Spinal cord (tissue), 10 donors: ENCODE results near the gene PDK2. TPM values are rescaled to one million over a fixed set of nuclear protein-coding genes. Genes with fewer than 3 reads are reported as not detected.

Source experiments
- DNase-seq, 6 donors: peaks; one replicate each; pipeline versions ENCODE4 v3.0.0 to v3.0.0-alpha.2; 2013 to 2015; ENCODE audit warnings: low spot score in 6 of 6, low read depth in 4 of 6
- H3K27ac ChIP-seq: one replicate; pipeline ENCODE4 v1.5.1; 2013; ENCODE audit warnings: low read depth, low read length, control low read depth
- H3K27me3 ChIP-seq: one replicate; pipeline ENCODE4 v1.6.1; 2013; ENCODE audit warnings: low read length; ENCODE audit not compliant: control insufficient read depth, insufficient read depth
- H3K36me3 ChIP-seq: one replicate; pipeline ENCODE4 v1.6.1; 2013; ENCODE audit warnings: low read length; ENCODE audit not compliant: control insufficient read depth, insufficient read depth
- H3K4me1 ChIP-seq: one replicate; pipeline ENCODE4 v1.6.1; 2013; ENCODE audit warnings: low read length; ENCODE audit not compliant: control insufficient read depth, insufficient read depth
- H3K4me3 ChIP-seq: one replicate; pipeline ENCODE4 v1.5.1; 2013; ENCODE audit warnings: low read depth, low read length, control low read depth
- H3K9me3 ChIP-seq: one replicate; pipeline ENCODE4 v1.6.1; 2013; ENCODE audit warnings: low read length; ENCODE audit not compliant: control insufficient read depth, insufficient read depth
- WGBS: methylation state at CpG from one replicate; pipeline ENCODE4 v1.1.5; 2013; ENCODE audit warnings: missing lambda C conversion rate; ENCODE audit not compliant: insufficient coverage; 5-methylcytosine and 5-hydroxymethylcytosine counted together
- polyA plus RNA-seq, 2 donors: library from polyadenylated mRNA; unstranded; fragments of 120-200 nt; gene quantifications; one replicate each; pipeline ENCODE4 v1.2.1, GENCODE V29; 2013; ENCODE audit not compliant: insufficient read length in 2 of 2
- total RNA-seq, 2 donors: library from RNA; depleted of rRNA in 1 of 2; stranded (reverse); fragments of 120-200 nt in 1 of 2; fragments of >200 nt in 1 of 2; gene quantifications; one replicate each; pipeline versions ENCODE4 v1.2.3 to v1.2.4, GENCODE V29; 2013 to 2014
- donor health status: healthy.

The PDK2 gene
- total and polyA plus RNA-seq, 4 donors, result 14.7 to 56.1 (median 42.7) TPM

DNA sequence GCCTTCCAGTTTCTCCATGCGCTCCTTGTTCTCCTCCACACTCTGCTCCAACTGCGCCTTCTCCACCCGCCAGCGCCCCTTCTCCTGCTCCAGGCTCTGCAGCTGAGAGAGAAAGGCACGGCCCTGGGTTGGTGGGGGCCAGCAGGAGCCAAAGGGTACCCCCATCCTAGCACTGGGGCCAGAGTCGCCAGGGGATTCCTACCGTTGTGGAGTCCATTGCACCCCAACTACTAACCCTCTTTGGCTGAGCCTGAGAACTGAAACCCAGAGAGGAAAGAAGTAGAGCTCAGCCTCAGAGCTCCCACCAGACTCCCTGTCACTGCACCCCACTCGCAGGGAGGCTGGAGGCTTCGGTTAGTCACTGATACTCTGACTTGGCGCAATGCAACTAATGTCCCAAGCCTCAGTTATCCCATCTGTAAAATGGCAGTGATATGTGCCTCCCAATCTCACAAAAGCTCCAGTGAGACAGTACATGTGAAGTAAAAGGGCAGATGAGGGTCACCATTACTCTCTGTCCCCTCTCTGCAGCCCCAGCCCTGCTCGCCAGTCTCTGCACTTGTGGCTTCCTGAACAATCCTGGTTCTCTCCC, 41.0 kb downstream of the PDK2 start:
- H3K4me3 ChIP-seq, result no peak overlapping the region
- no peak for DNase-seq
- no peak overlapping the region for H3K27ac ChIP-seq
- 82% methylated on average over 9 of the region's 11 CpGs for WGBS
- H3K27me3 ChIP-seq, result no peaks in the 10 kb centered on the region
- peaks cover 87% of the 10 kb centered on the region for H3K36me3 ChIP-seq
- H3K4me1 ChIP-seq, result peaks cover 10% of the 10 kb centered on the region
- H3K9me3 ChIP-seq, result no peaks in the 10 kb centered on the region

GRCh38 chr17:50137042-50137441, 41.9 kb downstream of the PDK2 start:
- no peak for DNase-seq
- no peaks in the 10 kb centered on the region for H3K9me3 ChIP-seq
- H3K4me3 ChIP-seq, result no peak overlapping the region
- H3K4me1 ChIP-seq, result peaks cover 10% of the 10 kb centered on the region
- no peak overlapping the region for H3K27ac ChIP-seq
- H3K27me3 ChIP-seq, result no peaks in the 10 kb centered on the region
- H3K36me3 ChIP-seq, result peaks cover 96% of the 10 kb centered on the region
- 94% methylated on average over 4 of the region's 4 CpGs for WGBS

- no peak for DNase-seq
- WGBS, result 91% methylated on average over 15 of the region's 15 CpGs
- Histone ChIP-seq H3K36me3 (peaks cover 99% of the 10 kb centered on the region), H3K9me3 (no peaks in the 10 kb centered on the region), H3K4me3 (no peak overlapping the region), H3K4me1 (peaks cover 18% of the 10 kb centered on the region), H3K27me3 (no peaks in the 10 kb centered on the region), H3K27ac (no peak overlapping the region)
Measured at GRCh38 chr17:50139185-50139783, 44.1 kb downstream of the PDK2 start.

GRCh38 chr17:50139950-50140885, 45.1 kb downstream of the PDK2 start:
- DNase-seq, result peak in 2 of 6 donors; percentile 75 to 82
- Histone ChIP-seq H3K4me3 (no peak overlapping the region), H3K36me3 (peaks cover 100% of the 10 kb centered on the region), H3K27ac (no peak overlapping the region), H3K27me3 (no peaks in the 10 kb centered on the region), H3K4me1 (peaks cover 27% of the 10 kb centered on the region), H3K9me3 (no peaks in the 10 kb centered on the region)
- 28% methylated on average over 9 of the region's 19 CpGs for WGBS

- Histone ChIP-seq H3K4me1 (peaks cover 37% of the 10 kb centered on the region), H3K4me3 (no peak overlapping the region), H3K36me3 (peaks cover 100% of the 10 kb centered on the region), H3K27me3 (no peaks in the 10 kb centered on the region), H3K27ac (no peak overlapping the region), H3K9me3 (no peaks in the 10 kb centered on the region)
- DNase-seq, result no peak
- WGBS, result 86% methylated on average over 9 of the region's 16 CpGs
Measured at GRCh38 chr17:50141026-50141744, 46.0 kb downstream of the PDK2 start.

DNA sequence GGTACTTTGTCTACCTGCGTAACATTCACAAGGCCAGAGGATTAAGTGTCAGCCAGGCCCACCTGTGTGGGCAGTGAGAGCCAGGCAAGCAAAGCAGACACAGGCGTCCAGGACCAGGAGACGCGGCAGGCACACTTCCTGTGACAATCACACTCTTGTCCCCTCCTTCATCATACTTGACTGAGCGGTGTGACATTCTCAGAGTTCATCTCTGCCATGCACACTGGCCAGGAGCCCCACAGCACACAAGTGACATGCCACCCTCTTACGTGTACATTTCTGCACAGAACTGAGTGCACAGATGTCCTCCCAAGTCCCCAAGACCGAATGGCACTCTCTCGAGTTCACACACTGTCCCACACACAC, 46.6 kb downstream of the PDK2 start:
- peaks cover 43% of the 10 kb centered on the region for H3K4me1 ChIP-seq
- H3K27ac ChIP-seq, result no peak overlapping the region
- H3K4me3 ChIP-seq, result no peak overlapping the region
- H3K27me3 ChIP-seq, result no peaks in the 10 kb centered on the region
- H3K36me3 ChIP-seq, result peaks cover 99% of the 10 kb centered on the region
- DNase-seq, result no peak
- 79% methylated on average over 6 of the region's 8 CpGs for WGBS
- no peaks in the 10 kb centered on the region for H3K9me3 ChIP-seq

DNA sequence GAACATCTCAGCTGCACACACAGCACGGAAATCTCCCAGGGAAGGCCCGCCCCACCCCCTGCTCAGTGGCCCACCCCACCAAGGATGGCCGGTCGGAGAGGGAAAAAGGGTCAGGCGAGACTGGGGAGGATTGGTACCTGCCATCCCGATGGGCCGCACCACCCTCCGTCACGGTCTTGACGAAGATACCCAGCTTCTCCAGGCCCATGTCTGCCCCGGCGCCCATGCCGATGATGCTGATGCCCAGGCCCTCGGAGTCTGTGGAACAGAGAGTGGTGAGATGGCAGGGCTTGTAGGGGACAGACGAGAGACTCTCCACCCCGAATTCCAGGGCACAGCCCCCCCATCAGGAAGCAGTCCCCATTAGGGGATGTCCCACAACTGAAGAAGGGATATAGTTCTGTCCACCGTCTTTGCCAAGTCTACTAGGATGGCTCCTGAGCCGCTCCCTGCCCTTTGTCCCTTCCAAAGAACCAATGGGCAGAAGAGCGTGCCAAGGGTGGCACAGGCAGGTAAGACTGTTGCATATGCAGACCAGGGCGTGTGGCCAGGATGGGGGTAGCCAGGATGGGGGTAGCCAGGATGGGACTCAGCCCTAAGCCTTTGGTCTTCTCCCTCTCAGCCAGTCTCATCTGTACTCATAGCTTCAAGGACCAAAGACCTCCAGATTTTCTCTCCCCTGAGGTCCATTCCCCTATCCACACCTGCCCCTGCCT, 48.5 kb downstream of the PDK2 start:
- Histone ChIP-seq H3K27ac (no peak overlapping the region), H3K36me3 (peaks cover 91% of the 10 kb centered on the region), H3K9me3 (no peaks in the 10 kb centered on the region), H3K27me3 (no peaks in the 10 kb centered on the region), H3K4me3 (no peak overlapping the region), H3K4me1 (peaks cover 61% of the 10 kb centered on the region)
- 74% methylated on average over 4 of the region's 20 CpGs for whole genome bisulfite sequencing
- no peak for DNase-seq

- no peak overlapping the region for H3K4me3 ChIP-seq
- peak overlapping the region; percentile 57 for H3K27ac ChIP-seq
- no peaks in the 10 kb centered on the region for H3K27me3 ChIP-seq
- no peaks in the 10 kb centered on the region for H3K9me3 ChIP-seq
- H3K36me3 ChIP-seq, result peaks cover 86% of the 10 kb centered on the region
- H3K4me1 ChIP-seq, result peaks cover 67% of the 10 kb centered on the region
- WGBS, result 72% methylated on average over 6 of the region's 6 CpGs
- DNase-seq, result no peak
Measured at GRCh38 chr17:50144355-50144754, 49.2 kb downstream of the PDK2 start.
